ENCODE data around the gene KCNMA1.

The KCNMA1 gene

DNA sequence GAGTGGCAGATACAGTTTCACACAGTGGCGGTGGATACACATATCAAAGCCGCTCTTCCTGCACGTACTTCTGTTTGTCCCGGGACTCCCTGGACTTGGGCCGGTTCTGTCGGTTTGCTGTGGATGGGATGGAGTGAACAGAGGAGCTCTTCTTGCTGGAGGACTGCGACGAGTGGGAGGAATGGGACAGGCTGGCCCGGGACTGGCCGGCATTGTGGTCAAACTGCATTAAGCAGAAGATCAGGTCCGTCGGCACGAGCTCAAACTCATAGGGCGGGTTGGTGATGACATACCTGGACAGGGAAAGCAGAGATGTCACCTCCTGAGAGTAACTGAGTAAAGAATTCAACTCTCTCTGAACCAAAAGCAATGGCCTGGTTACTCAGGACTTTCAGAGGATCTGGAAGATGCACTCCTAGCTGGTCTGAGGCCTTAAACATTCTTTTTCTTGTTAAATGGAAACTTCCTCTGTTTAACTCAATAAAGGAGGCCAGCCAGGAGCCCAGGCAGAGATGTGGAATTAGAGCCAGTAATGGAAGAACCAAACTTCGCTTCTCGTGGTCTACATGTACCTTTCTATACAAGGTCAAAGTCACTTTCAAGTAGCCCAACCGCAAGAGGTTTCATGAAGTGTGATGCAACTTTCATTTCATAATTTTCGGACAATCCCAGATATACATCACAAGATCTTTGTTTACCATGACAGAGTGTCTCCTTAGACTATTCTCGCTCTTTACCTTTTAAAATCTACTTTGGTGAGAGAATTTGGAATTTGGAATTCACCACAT lies 750.2 kb downstream of the KCNMA1 start:
- TF ChIP-seq, protein P1, sequence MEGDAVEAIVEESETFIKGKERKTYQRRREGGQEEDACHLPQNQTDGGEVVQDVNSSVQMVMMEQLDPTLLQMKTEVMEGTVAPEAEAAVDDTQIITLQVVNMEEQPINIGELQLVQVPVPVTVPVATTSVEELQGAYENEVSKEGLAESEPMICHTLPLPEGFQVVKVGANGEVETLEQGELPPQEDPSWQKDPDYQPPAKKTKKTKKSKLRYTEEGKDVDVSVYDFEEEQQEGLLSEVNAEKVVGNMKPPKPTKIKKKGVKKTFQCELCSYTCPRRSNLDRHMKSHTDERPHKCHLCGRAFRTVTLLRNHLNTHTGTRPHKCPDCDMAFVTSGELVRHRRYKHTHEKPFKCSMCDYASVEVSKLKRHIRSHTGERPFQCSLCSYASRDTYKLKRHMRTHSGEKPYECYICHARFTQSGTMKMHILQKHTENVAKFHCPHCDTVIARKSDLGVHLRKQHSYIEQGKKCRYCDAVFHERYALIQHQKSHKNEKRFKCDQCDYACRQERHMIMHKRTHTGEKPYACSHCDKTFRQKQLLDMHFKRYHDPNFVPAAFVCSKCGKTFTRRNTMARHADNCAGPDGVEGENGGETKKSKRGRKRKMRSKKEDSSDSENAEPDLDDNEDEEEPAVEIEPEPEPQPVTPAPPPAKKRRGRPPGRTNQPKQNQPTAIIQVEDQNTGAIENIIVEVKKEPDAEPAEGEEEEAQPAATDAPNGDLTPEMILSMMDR (IDR thresholded peaks at IDR 0.05): no peak
- no peaks in the 10 kb centered on the region for H3K27me3 ChIP-seq (ENCODE audit: control insufficient read depth, insufficient read depth, low read length)

DNA sequence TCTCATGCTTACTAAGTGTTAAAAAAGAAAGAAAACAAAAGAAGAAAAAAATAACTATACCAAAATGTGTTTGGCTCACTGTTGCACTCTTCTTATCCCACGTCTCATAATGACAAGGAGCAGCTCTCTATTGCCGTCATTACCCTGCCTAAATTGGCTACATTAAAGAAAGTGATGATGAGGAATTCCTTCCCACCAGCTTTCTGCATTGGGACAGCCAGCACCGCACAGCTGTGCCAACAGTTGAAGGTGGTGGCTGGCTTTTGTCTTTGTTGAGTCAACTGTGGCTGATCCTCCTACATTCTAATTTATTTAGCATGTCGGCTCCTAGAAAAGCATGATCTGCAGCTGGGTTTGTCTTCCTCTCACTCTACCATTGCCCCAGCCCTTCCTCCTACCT lies 751.8 kb downstream of the KCNMA1 start:
- TF ChIP-seq, protein P1 (IDR thresholded peaks at IDR 0.05): no peak

More for the DNA sequence above, 750.2 kb downstream of the KCNMA1 start:
- H3K4me3 ChIP-seq (ENCODE audit: low read depth, low read length): no peak overlapping the region
- no peaks in the 10 kb centered on the region for H3K9me3 ChIP-seq (ENCODE audit: control insufficient read depth, low read length)
- no peak overlapping the region for H3K9ac ChIP-seq
- no peak overlapping the region for H2AFZ ChIP-seq
- no peak overlapping the region for H3K27ac ChIP-seq
- H3K79me2 ChIP-seq: no peaks in the 10 kb centered on the region
- H3K4me2 ChIP-seq (ENCODE audit: low read length): no peak overlapping the region
- H3K36me3 ChIP-seq (ENCODE audit: control insufficient read depth, insufficient read depth, low read length): no peaks in the 10 kb centered on the region
- no peaks in the 10 kb centered on the region for H3K4me1 ChIP-seq

DNA sequence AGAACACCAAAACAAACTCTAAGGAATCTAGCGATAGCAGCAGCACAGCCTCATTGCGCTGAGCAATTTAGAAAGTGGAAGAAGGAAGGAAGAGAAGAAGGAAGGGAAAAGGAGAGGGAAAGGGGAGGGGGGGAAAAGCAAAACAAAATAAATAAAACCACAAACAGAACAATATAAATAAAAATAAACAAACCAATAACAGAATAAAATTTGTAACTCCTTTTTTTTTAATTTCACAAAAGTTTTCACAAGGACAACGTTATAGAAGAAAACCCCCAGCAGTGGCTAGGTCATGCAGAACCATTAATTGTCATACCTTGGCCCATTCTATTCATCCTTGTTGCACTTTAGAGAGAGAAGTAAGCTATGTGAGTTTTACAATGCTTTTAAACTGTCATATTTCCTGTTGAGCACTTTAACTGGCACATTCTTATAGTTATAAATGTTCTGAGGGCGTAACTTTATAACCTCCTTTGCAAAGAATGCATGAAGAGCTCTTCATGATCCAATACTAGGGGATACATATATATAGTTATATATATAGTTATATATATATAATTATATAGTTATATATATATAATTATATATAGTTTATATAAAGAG lies 752.8 kb downstream of the KCNMA1 start:
- no peaks in the 10 kb centered on the region for H3K27me3 ChIP-seq (ENCODE audit: control insufficient read depth, insufficient read depth, low read length)
- H3K9me3 ChIP-seq (ENCODE audit: control insufficient read depth, low read length): no peaks in the 10 kb centered on the region
- no peak overlapping the region for H3K4me3 ChIP-seq (ENCODE audit: low read depth, low read length)

More for the DNA sequence above, 751.8 kb downstream of the KCNMA1 start:
- Histone ChIP-seq H3K9me3 (ENCODE audit: control insufficient read depth, low read length) (no peaks in the 10 kb centered on the region), H3K36me3 (ENCODE audit: control insufficient read depth, insufficient read depth, low read length) (no peaks in the 10 kb centered on the region), H3K79me2 (no peaks in the 10 kb centered on the region), H3K4me3 (ENCODE audit: low read depth, low read length) (no peak overlapping the region), H3K4me2 (ENCODE audit: low read length) (no peak overlapping the region), H3K4me1 (no peaks in the 10 kb centered on the region), H3K27ac (no peak overlapping the region), H2AFZ (no peak overlapping the region), H3K9ac (no peak overlapping the region), H3K27me3 (ENCODE audit: control insufficient read depth, insufficient read depth, low read length) (no peaks in the 10 kb centered on the region)

GRCh38 chr10:76883596-76883995 lies 754.0 kb downstream of the KCNMA1 start:
- H3K4me3 ChIP-seq (ENCODE audit: low read depth, low read length): no peak overlapping the region
- H3K4me2 ChIP-seq (ENCODE audit: low read length): no peak overlapping the region
- no peak overlapping the region for H3K9ac ChIP-seq
- no peaks in the 10 kb centered on the region for H3K9me3 ChIP-seq (ENCODE audit: control insufficient read depth, low read length)
- no peak overlapping the region for H2AFZ ChIP-seq
- H3K27me3 ChIP-seq (ENCODE audit: control insufficient read depth, insufficient read depth, low read length): no peaks in the 10 kb centered on the region
- H3K79me2 ChIP-seq: no peaks in the 10 kb centered on the region
- no peak overlapping the region for H3K27ac ChIP-seq
- H3K36me3 ChIP-seq (ENCODE audit: control insufficient read depth, insufficient read depth, low read length): no peaks in the 10 kb centered on the region
- no peaks in the 10 kb centered on the region for H3K4me1 ChIP-seq
- TF ChIP-seq, protein P1 (IDR thresholded peaks at IDR 0.05): no peak

More for the DNA sequence above, 752.8 kb downstream of the KCNMA1 start:
- Histone ChIP-seq H3K4me2 (ENCODE audit: low read length) (no peak overlapping the region), H3K36me3 (ENCODE audit: control insufficient read depth, insufficient read depth, low read length) (no peaks in the 10 kb centered on the region), H3K27ac (no peak overlapping the region), H3K79me2 (no peaks in the 10 kb centered on the region), H2AFZ (no peak overlapping the region), H3K9ac (no peak overlapping the region), H3K4me1 (no peaks in the 10 kb centered on the region)
- TF ChIP-seq, protein P1 (IDR thresholded peaks at IDR 0.05): no peak

Data from parathyroid adenoma (tissue), 2 donors.